ENCODE results near the gene TTLL11.

GRCh38 chr9:121927636-121928035 is 165.5 kb downstream of the TTLL11 start:
- TF ChIP-seq CTCF (IDR thresholded peaks at IDR 0.05) (no peak), POLR2A (IDR thresholded peaks at IDR 0.05) (no peak)

Measured in right lobe of liver (tissue), 4 donors.